Stimulated activated CD4-positive, alpha-beta T cell treated with anti-CD3 and anti-CD28 coated beads, Interleukin-15, amount 100 ng/mL, for 1 hour (primary cell): ENCODE data around the gene RUVBL1.
"Not testable (repeated sequence)": the region's sequence is repeated elsewhere in the genome, so short reads cannot be mapped to it uniquely, and the experiment has no call there.

ENCODE experiments used
- DNase-seq, 2 donors: peaks; one replicate each; pipeline ENCODE4 v3.0.0-alpha.2; 2020; ENCODE audit warnings: low read depth in 1 of 2, low spot score in 1 of 2

RUVBL1 gene

DNA sequence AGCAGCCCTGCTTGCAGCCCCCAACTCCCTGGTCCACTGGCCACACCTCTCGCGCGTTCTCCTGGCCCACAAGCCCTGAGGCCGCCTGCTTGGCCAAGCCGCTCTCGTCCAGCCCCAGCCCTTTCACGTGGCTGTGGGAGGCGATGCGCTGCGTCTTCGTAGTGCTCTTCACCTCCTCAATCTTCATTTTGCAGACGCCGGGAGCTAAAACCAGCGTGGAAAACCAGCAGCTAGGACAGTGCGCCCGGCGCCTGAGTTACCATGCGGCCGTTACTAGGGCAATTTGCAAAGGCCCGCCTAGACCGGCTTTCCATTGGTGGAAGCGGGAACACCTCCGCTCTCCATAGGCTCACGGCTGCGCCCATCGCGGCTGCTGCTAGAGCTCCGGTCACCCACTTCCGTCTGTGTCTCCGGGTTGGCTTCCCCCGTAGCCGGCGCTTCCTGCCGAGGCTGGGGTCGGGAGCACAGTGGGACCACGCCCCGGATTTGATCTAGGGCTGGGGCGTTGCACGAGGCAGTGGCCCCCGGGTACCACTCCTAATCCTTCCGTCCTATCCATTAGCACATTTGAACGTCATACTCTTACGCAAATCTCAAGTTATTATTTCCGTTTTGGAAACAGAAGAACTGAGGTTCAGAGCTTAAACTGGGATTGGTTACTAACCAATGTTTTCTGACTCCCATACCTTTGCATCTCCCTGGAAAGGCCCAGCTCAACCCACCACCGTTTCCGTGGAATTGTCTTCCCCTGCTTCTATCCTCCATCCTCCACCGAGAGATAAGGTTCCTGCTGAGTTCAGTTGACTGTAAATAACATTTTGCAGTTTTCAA lies at the start of gene RUVBL1:
Gene RUVBL1, minus strand, starts transcription at position 275 of the 831 bp plus-strand sequence. Its CDS starts 88 bp downstream, at position 187.
- peak; percentile 88 to 91 for DNase-seq

DNA sequence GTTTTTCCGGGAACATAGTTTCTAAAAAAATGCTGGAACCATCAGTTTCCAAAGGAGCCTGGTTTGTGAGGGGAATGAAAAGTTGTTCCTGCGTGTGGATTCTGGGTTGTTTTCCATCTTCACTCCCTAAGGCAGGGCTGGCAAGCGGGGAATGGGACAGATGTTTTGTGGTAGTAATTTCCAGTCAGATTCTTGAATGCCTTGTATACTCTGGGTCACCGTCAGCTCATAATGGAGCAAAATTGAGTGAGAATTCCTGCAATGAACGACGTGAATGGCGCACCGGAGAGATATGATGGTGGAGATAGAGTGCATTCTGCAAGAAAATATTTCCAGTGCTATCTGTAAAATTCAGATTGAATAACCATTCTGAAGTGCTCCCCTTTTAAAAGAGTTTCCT lies 49.6 kb upstream of the RUVBL1 start:
- no peak for DNase-seq

DNA sequence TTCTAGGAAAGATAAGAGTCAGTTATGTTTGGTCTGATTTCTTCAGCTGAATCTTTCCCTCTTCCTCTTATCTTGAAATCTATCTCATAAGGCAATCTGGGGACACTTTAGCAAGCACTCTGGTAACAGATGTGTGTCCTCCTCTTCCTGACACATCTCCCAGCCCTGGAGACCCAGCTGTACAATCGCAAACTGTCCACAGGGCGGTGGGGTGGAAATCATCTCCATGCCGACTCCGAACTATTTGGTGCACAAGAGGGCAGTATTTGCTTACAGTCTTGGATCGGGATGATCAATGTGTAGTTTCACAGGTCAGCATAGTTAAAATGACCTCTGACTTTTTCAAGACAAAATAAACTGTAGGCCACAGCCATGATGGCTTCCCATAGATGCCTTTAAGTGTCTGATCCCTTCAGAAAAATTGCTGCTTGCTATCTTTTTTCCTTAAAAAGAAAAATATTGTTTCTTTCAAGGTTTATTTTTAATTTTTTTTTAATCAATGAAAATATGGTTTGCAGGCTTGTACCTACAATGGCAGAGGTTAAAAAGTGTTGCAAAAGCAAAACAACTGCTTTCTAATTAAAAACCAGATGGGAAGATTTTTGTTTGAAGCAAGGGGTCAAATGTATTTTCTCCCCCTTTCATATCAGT lies 47.4 kb upstream of the RUVBL1 start:
- DNase-seq, result no peak

DNA sequence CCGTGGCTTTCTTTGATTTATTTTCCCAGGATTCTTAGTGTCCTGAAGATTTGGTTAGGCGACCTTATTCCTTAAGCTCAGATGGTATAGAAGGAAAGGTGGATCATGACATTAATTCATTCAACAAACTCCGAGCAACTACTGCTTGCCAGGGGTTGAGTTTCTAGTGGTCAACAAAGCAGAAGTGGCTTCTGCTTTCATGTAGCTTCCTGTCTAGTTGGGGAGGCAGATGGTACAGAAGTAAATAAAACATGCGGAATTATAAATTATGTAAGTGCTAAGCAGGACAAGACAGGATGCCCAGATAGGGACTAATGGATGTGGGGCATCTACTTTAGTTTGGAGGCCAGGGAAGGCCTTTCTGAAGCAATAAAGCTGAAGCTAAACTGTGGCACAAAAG lies 45.2 kb upstream of the RUVBL1 start:
- no peak for DNase-seq

DNA sequence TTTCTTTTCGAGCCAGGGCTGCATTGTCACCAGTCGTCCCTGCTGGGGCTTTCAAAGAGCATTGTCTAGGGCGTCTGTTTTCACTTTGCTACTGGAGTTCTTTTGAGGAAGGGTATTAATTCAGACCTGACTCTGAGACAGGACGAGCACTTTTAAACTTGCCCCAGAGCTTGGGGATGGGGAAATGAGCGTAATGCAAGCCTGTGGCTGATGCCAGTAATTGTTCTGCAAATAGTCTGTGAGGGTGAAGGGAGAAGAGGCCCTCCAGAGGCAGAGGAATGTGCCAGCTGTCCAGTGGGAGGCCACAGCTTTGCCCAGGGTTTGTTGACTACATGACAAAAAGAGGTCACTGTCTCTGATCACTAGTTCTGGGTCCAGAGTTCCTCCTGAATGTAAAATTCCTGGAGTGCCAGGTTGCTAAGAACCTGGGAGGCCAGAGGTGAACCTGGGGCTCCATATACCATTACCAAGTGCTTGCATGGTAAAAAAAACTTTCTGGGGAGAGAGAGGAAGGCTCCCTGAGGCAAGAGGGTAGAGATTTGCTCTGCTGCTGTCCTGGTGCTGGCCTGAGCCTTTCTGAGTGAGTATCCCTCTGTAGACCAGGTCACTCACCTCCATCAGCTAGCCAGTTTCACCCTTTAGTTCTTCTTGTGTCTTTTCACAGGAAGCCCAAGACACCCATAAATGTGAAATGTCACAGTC lies 44.5 kb upstream of the RUVBL1 start:
- DNase-seq, result no peak

DNA sequence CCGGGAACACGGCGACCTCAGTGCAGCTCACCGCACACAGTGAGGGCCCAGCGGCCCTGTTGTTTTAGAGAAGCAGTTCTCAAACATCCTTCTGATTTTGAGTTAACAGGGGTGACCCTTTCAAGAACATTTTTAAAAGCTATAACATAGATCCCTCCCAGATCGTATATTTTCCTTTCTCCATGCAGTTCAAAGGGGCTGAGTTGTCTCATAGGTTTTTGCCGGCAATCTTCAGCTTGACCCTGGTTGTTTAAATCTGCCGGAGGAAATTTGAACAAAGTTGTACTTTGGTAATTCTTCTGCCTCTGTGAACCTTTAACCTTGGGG lies 44.0 kb upstream of the RUVBL1 start:
- DNase-seq, result no peak

DNA sequence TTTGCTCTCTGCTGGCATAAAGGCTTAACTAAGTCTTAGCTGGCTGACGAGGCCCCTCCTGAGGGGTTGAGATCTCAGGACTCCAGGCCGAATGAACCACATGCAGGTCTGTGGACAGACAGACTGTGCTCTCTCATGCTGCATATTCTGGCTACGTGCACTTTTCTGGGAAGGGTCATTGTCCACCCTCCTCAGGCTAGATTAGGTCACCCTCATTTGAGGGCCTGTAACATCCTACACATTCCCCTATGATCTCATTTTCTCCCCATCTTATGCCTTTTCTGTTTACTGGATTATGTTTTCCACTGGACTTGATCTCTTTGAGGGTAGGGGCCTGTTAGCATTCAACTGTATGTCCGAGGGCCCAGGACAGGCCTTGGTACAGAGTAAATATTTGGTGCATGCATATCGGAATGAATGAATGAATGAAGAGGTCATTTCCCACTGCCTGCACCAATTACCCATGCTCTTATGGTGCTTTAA lies 43.4 kb upstream of the RUVBL1 start:
- DNase-seq, result no peak

DNA sequence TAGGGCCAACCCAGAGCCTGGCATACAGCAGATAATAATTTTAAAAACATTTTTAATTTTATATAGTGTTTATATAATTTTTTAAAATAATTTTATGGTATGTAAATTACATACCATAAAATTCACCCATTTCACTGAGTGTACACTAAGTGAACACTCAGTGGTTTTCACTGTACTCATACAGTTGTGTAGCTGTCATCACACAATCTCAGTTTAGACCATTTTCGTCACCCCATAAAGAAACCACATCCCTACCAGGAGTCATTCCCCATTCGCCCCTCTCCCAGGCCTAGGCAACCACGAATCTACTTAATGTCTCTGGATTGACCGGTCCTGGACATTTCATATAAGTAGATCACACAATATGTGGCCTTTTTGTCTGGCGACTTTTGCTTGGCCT lies 39.8 kb upstream of the RUVBL1 start:
- no peak for DNase-seq

DNA sequence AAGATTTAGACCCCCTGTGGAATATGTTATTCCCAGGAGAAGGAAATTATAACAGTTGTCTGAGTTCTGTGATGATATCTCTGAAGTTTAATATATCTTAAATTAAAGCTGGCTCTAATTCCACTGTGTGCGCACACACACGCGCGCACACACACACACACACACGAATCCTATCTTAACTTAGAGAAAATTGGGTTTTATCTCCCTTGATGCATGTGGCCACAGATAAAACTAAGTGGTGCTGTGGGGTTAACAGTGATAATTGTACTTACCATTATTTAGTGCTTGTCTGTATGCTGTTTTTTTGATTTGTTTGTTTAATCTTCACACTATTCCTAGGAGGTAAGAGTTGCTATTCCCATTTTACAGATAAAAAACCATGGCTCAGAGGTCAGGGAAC lies 37.0 kb upstream of the RUVBL1 start:
- no peak for DNase-seq

DNA sequence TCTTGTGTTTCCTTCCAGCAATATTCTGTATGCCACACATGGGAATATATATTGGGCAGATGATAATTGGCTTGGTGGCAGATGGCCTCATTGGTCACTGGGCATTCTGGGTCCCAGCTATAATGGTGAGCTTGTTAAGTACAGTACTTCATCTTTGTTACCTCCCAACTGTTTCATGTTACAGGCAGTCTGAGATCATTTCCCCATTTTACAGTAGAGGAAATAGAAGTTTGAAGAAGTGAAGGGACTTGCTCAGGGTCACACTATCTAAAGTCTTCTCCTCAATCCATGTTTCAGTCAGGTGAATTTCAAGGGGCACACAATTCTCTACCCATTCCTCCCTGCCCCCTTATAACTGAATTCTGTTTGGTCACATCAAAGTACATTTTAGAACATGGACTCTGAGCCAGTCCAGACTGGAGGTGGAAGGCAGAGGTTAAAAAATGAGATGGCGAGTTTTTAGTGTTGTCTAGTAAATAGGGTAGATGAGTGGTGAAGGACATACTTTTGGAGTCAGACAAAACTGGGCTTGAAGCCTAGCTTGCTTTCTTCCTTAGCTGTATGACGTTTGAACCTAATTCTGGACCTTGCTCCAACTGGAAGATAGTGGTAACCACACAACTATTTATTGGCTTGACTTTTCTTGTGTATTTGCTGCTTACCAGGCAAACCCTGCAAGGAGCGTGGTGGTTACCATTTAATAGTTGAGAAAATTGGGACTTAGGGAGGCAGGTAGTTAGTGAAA lies 32.2 kb upstream of the RUVBL1 start:
- DNase-seq, result no peak

DNA sequence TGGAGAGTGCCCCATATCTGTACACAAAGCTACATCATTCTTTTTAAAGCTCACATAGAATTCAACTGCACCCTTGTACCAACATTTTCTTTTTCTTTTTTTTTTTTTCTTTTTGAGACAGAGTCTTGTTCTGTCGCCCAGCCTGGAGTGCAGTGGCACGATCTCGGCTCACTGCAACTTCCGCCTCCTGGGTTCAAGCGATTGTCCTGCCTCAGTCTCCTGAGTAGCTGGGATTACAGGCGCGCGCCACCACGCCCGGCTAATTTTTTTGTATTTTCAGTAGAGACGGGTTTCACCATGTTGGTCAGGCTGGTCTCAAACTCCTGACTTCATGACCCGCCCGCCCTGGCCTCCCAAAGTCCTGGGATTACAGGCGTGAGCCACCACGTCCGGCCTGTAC lies 30.7 kb upstream of the RUVBL1 start:
- not testable (repeated sequence) for DNase-seq

DNA sequence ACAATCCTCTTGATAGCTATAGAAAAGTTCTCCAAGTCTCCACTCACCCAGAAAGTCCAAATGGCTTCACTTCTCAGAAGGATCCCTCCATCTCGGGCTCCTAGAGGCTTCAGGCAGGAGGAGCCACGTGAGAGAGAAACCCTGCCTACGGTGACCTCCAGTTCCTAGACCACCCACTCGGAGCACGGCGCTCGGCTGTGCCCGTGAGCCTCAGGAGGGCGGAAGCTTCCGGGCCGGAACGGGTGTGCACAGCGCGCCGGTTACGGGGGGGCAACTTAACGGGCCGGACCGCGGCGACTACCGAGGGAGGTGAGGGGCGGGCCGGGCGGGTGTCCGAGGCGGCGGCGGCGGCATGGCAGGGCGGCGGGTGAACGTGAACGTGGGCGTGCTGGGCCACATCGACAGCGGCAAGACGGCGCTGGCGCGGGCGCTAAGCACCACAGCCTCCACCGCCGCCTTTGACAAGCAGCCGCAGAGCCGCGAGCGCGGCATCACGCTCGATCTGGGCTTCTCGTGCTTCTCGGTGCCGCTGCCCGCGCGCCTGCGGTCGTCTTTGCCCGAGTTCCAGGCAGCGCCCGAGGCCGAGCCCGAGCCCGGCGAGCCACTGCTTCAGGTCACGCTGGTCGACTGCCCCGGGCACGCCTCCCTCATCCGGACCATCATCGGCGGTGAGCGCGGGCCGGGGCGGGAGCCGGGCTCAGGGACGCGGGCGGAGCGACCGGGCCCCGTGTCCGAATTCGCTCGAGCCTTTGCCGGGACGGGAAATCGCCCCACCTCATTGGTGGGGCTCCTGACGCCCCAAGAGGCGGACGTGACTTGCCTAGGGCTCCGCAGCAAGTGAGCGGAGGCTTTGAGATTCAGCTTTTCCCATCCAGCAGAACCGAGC lies 29.8 kb upstream of the RUVBL1 start, which contains the start of gene EEFSEC:
Gene EEFSEC, plus strand, starts transcription at position 326 of the 886 bp plus-strand sequence. Its CDS starts 27 bp downstream, at position 353.
- peak; percentile 73 to 86 for DNase-seq

DNA sequence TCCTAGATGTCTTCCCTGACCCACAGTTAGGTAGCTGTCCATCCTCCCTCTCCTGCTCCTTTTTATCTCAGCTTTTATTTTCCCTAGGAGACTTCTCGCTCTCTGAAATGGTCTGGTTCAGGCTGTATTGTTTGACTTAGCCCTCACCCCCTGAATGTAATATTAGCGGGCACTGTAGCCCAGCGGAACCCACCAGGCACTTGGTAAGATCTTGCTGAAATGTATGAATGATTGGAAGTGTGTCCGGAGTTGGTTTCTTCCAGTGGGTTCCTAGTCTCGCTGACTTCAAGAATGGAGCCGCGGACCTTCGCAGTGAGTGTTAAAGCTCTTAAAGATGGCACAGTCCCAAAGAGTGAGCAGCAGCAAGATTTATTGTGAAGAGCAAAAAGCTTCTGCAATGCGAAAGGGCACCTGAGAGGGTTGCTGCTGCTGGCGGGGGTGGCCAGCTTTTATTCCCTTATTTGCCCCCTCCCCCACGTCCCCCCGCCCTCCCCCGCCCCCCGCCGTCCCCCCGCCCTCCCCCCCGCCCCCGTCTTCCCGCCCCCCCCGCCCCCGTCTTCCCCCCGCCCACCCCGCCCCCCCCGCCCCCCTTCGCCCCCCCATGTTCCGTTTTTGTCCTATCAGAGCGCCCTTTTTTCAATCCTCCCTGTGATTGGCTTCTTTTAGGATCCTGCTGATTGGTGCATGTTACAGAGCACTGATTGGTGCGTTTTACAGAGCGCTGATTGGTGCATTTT lies 29.0 kb upstream of the RUVBL1 start:
- no peak for DNase-seq

DNA sequence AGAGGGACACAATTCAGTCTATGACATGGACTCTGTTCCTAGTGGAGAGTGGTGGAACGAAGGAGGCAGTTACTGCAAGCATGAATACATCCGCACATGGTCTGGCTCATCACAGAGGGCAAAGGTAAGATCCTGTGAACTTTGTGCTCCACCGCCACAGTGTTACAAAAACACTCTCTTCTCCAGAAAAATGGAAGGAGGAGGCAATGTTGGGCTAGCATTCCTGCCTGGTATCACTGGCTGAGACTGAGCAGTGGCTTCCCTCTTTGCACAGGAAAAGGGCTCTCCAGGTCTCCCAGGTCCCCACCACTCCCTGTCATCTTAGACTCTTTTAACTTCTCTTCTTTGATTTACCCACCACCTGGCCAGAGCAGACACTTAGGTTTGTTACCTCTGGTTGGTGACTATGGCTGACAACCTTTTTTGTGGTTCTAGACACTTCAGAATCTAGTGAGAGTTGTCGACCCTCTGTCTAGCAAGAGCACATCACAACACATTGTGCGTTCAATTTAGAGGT lies 28.2 kb upstream of the RUVBL1 start:
- no peak for DNase-seq

DNA sequence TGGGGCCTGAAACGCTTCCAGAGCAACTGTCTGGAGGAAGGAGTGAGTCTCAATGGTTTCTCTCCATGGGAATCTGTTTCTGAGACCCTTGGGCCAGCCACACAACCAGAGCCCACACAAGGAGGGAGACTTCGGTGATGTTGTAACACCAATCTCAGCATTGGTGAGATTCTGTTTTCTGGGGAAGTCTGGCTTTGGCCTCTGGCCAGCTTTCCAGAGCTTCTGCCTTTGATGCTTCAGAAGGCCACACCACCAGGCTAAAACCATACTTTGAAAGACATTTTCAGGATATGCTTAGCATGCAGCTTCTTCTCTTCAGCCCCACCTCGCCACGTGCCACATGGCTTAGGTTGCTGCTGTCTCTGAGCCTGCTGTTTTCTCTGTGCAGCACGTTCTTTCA lies 26.0 kb upstream of the RUVBL1 start:
- no peak for DNase-seq

DNA sequence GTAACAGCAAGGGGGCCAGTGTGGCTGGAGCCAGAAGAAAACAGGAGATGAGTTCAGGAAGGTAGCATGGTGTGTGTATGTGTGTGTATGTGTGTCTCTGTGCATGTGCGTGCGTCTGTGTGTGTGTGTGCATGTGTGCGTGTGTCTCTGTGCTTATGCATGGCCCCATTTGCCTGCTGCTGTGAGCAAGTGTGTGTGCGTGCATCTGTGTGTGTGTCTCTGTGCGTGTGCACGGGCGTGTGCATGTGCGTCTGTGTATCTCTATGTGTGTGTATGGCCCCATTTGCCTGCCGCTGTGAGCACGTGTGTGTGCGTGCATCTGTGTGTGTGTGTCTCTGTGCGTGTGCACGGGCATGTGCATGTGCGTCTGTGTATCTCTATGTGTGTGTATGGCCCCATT lies 22.6 kb upstream of the RUVBL1 start:
- DNase-seq, result no peak

DNA sequence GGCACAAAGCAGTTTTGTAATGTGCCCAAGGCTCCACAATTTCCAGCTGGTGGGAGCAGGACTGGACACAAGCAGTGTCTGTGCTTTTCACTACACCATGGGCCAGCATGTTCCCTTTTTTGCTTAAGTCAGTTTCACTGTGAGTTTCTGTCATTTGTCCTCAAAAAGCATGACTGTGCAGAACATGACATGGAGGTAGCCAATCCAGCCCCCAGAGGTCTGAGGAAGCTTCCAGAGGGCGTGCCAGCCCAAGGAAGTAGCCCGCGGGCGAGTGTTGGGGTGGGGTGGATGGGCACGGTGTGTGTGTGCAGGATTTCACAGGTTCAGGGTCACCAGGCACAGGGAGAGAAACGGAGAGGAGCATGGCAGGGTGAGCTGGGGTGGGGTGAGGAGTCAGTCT lies 21.7 kb upstream of the RUVBL1 start:
- no peak for DNase-seq

DNA sequence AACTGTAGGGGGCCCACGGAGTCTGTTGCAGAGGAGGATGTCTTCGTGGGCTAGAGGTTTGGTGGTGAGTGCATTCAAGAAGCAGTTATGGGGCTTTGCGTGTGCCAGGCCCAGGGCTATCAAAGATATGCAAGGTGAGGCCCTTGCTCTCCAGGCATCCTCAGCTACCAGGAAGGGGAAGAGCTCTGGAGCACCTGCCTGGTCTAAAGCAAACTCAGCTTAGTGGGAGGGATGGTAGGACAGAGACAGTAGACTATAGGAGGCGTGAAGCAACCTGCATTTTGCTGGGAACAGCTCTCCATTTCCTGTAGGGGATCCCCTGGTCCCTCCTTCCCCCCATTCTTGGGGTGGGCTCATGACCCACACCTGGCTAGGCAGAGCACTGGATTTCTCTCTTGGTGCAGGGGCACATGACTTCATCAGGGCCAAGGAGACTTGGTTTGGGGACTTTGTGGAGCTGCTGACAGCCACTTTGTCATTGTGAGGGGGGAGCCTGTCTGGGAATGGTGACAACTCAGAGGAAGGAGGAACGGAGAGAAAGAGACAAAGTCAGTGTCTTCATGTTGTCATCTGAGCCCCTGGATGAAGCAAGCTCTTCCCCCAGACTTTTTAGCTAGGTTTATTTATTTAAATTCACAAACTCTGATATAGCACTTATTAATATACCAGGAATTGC lies 21.0 kb upstream of the RUVBL1 start:
- DNase-seq, result no peak

DNA sequence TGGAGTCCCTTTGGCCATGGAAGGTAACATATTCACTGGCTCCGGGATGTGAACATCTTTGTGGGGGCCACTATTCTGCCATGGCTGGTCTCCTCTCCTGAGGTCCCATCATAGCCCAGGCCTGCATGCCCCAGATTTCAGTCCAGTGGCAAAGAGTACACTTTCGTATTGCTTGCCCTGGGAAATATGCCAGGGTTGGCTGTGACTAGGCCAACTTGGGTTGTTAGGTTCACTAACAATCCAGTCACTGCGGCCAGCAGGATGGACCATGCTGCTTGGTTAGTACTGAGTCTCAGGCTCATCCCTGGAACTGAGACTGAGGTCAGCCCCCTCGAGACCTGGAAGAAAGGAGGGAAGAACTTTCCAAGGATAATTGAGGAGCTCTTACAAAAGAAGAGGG lies 19.9 kb upstream of the RUVBL1 start:
- DNase-seq, result no peak
